ENCODE results near the gene SUMO1. TPM values are rescaled to one million over a fixed set of nuclear protein-coding genes. Genes with fewer than 3 reads are reported as not detected.

The SUMO1 gene
- total RNA-seq, 2 donors from 2014 or later = 168 to 183 TPM

GRCh38 chr2:202237787-202238233 is 587 bp downstream of the SUMO1 start:
- peak overlapping the region; percentile 99 for H3K4me3 ChIP-seq (ENCODE audit: low read length)
- peaks cover 18% of the 10 kb centered on the region for H3K4me1 Mint-ChIP-seq
- peaks cover 12% of the 10 kb centered on the region for H3K36me3 ChIP-seq (ENCODE audit: control insufficient read depth, insufficient read depth, low read length)
- no peak for DNase-seq
- no peaks in the 10 kb centered on the region for H3K27me3 Mint-ChIP-seq (ENCODE audit: insufficient read depth)
- peaks cover 8% of the 10 kb centered on the region for H3K36me3 Mint-ChIP-seq (ENCODE audit: low read depth)
- 0% methylated on average over 5 to 30 of the region's 30 CpGs for WGBS, 2 experiments (ENCODE audit: insufficient coverage in 1 of 2, insufficient read length in 1 of 2)
- peak overlapping the region; percentile 96 for H3K27ac Mint-ChIP-seq
- H3K9me3 Mint-ChIP-seq = no peaks in the 10 kb centered on the region
- H3K9ac ChIP-seq (ENCODE audit: extremely low read depth, low read length, poor library complexity, severe bottlenecking) = peak overlapping the region; percentile 96
- no peaks in the 10 kb centered on the region for H3K4me1 ChIP-seq (ENCODE audit: control insufficient read depth, insufficient read depth, low read length)
- no peaks in the 10 kb centered on the region for H3K27me3 ChIP-seq (ENCODE audit: control insufficient read depth, insufficient read depth, low read length, poor library complexity, severe bottlenecking)
- TF ChIP-seq CTCF (conservative IDR thresholded peaks at IDR 0.05) = no peak
- no peaks in the 10 kb centered on the region for H3K9me3 ChIP-seq (ENCODE audit: control insufficient read depth, low read length)
- peak overlapping the region; percentile 97 for H3K4me3 Mint-ChIP-seq
- H3K27ac ChIP-seq (ENCODE audit: low read depth, low read length) = peak overlapping the region; percentile 89

- no peak overlapping the region for H3K4me3 ChIP-seq (ENCODE audit: low read length)
- peaks cover 49% of the 10 kb centered on the region for H3K36me3 ChIP-seq (ENCODE audit: control insufficient read depth, insufficient read depth, low read length)
- no peaks in the 10 kb centered on the region for H3K27me3 Mint-ChIP-seq (ENCODE audit: insufficient read depth)
- no peak for DNase-seq
- TF ChIP-seq CTCF (conservative IDR thresholded peaks at IDR 0.05) = no peak
- H3K27ac Mint-ChIP-seq = peak overlapping the region; percentile 39
- no peak overlapping the region for H3K9ac ChIP-seq (ENCODE audit: extremely low read depth, low read length, poor library complexity, severe bottlenecking)
- no peaks in the 10 kb centered on the region for H3K9me3 ChIP-seq (ENCODE audit: control insufficient read depth, low read length)
- peaks cover 6% of the 10 kb centered on the region for H3K4me1 Mint-ChIP-seq
- H3K27ac ChIP-seq (ENCODE audit: low read depth, low read length) = peak overlapping the region; percentile 51
- no peaks in the 10 kb centered on the region for H3K27me3 ChIP-seq (ENCODE audit: control insufficient read depth, insufficient read depth, low read length, poor library complexity, severe bottlenecking)
- H3K36me3 Mint-ChIP-seq (ENCODE audit: low read depth) = peaks cover 57% of the 10 kb centered on the region
- H3K4me1 ChIP-seq (ENCODE audit: control insufficient read depth, insufficient read depth, low read length) = no peaks in the 10 kb centered on the region
- WGBS, 2 experiments (ENCODE audit: insufficient coverage in 1 of 2, insufficient read length in 1 of 2) = 46 to 60% methylated on average over 1 of the region's 1 CpG
- no peaks in the 10 kb centered on the region for H3K9me3 Mint-ChIP-seq
- no peak overlapping the region for H3K4me3 Mint-ChIP-seq
These were observed 16.5 kb downstream of the SUMO1 start for GRCh38 chr2:202221873-202222272.

GRCh38 chr2:202215179-202215578 is 23.2 kb downstream of the SUMO1 start:
- H3K36me3 Mint-ChIP-seq (ENCODE audit: low read depth) = peaks cover 52% of the 10 kb centered on the region
- WGBS, 2 experiments (ENCODE audit: insufficient coverage in 1 of 2, insufficient read length in 1 of 2) = no CpG with 5 or more reads among the region's 1 CpG

More at GRCh38 chr2:202215179-202215578, 23.2 kb downstream of the SUMO1 start:
- Mint-ChIP-seq H3K4me3 (no peak overlapping the region), H3K27ac (no peak overlapping the region), H3K4me1 (no peaks in the 10 kb centered on the region), H3K9me3 (no peaks in the 10 kb centered on the region), H3K27me3 (ENCODE audit: insufficient read depth) (no peaks in the 10 kb centered on the region)
- Histone ChIP-seq H3K9me3 (ENCODE audit: control insufficient read depth, low read length) (no peaks in the 10 kb centered on the region), H3K4me3 (ENCODE audit: low read length) (no peak overlapping the region), H3K27ac (ENCODE audit: low read depth, low read length) (no peak overlapping the region), H3K4me1 (ENCODE audit: control insufficient read depth, insufficient read depth, low read length) (no peaks in the 10 kb centered on the region), H3K9ac (ENCODE audit: extremely low read depth, low read length, poor library complexity, severe bottlenecking) (no peak overlapping the region), H3K27me3 (ENCODE audit: control insufficient read depth, insufficient read depth, low read length, poor library complexity, severe bottlenecking) (no peaks in the 10 kb centered on the region), H3K36me3 (ENCODE audit: control insufficient read depth, insufficient read depth, low read length) (peaks cover 58% of the 10 kb centered on the region)
- no peak for TF ChIP-seq CTCF (conservative IDR thresholded peaks at IDR 0.05)
- DNase-seq = no peak
